ENCODE data around the gene PARP12. TPM values are rescaled to one million over a fixed set of nuclear protein-coding genes. Genes with fewer than 3 reads are reported as not detected.

PARP12 gene
- total RNA-seq, 3 donors from 2014 or later = 13.6 to 18.6 (median 14.5) TPM

GRCh38 chr7:139974179-139974811 is 88.5 kb downstream of the PARP12 start:
- Mint-ChIP-seq H3K4me1 (ENCODE audit: low read depth) (peaks cover 3% of the 10 kb centered on the region), H3K9me3 (no peaks in the 10 kb centered on the region), H3K36me3 (ENCODE audit: insufficient read depth) (no peaks in the 10 kb centered on the region), H3K4me3 (no peak overlapping the region), H3K27me3 (ENCODE audit: low read depth) (peaks cover 2% of the 10 kb centered on the region)
- ATAC-seq (no peak), DNase-seq (no peak)

Other genes starting within 250 kb of the PARP12 start
- 1 to 10 TPM; 1.7 to 4.1 (median 4.0) TPM for gene TBXAS1, start 233.7 kb downstream of the PARP12 start, total RNA-seq
- gene KDM7A, start 114.0 kb upstream of the PARP12 start, total RNA-seq = 1 to 10 TPM; 6.3 to 9.5 (median 7.4) TPM

Measured in activated T-cell treated with anti-CD3 and anti-CD28 coated beads, Interleukin-2, amount 50 U/mL, for 4 hours (primary cell).